PFSK-1 (cell line): Measurements from ENCODE around the gene ATAD1.

Experiments
- FOXP2 ChIP-seq: optimal IDR thresholded peaks from 2 replicates; pipeline ENCODE3; 2011; ENCODE audit warnings: borderline replicate concordance, control low read depth, inconsistent platforms; ENCODE audit not compliant: insufficient read depth; ENCODE audit errors: extremely low read length, extremely low read depth
- POLR2AphosphoS5 ChIP-seq: IDR thresholded peaks from 2 replicates; pipeline ENCODE4 v1.6.1; 2012; ENCODE audit warnings: low read depth, mild to moderate bottlenecking, control low read depth, low read length, moderate library complexity
- REST ChIP-seq, 2 experiments: IDR thresholded peaks; 2 replicates each; pipeline versions ENCODE4 v1.6.1 to v1.8.0; 2011 to 2012; ENCODE audit warnings: low read depth in 2 of 2, low read length in 2 of 2, control low read depth in 1 of 2, inconsistent platforms in 1 of 2, mild to moderate bottlenecking in 1 of 2, moderate library complexity in 1 of 2; ENCODE audit not compliant: insufficient read depth in 1 of 2
- SIN3A ChIP-seq: IDR thresholded peaks from 2 replicates; pipeline ENCODE4 v1.6.1; 2012; ENCODE audit warnings: mild to moderate bottlenecking, low read length, moderate library complexity, borderline replicate concordance; ENCODE audit not compliant: insufficient read depth
- TAF1 ChIP-seq: IDR thresholded peaks from 2 replicates; pipeline ENCODE4 v1.6.1; 2012; ENCODE audit warnings: low read length, control low read depth, borderline replicate concordance; ENCODE audit not compliant: insufficient read depth

Gene ATAD1

GRCh38 chr10:87734987-87735827 is 82.8 kb downstream of the ATAD1 start:
- TF ChIP-seq TAF1, result no peak
- no peak for TF ChIP-seq FOXP2
- TF ChIP-seq POLR2AphosphoS5, result peak; percentile 14; the same call in 1 of the 2 replicates

GRCh38 chr10:87733081-87733480 is 84.9 kb downstream of the ATAD1 start:
- TF ChIP-seq REST (IDR thresholded peaks at IDR 0.05; ENCODE audit: insufficient read depth in 1 of 2, low read depth in 2 of 2, low read length in 2 of 2), result no peak
- no peak for TF ChIP-seq POLR2AphosphoS5
- no peak for TF ChIP-seq SIN3A
- no peak for TF ChIP-seq FOXP2
- TF ChIP-seq TAF1, result no peak

- TF ChIP-seq POLR2AphosphoS5, result no peak
- no peak for TF ChIP-seq REST (IDR thresholded peaks at IDR 0.05; ENCODE audit: insufficient read depth in 1 of 2, low read depth in 2 of 2, low read length in 2 of 2)
- TF ChIP-seq SIN3A, result no peak
- TF ChIP-seq FOXP2, result no peak
- TF ChIP-seq TAF1, result no peak
Observed at GRCh38 chr10:87729940-87730339, 88.1 kb downstream of the ATAD1 start.

DNA sequence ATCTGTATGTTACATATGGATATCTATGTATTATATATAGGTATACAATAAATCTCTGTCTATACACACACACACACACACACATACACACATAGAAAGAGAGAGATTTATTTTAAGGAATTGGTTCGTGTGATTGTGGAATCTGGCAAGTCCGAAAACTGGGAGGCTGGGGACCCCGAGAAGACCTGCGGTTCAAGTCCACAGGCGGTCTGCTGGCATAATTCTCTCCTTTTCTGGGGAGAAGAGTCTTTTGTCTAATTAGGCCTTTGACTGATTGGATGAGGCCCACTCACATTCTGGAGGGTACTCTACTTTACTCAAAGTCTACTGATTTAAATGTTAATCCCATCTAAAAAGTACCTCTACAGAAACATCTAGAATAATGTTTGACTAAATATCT is 93.2 kb downstream of the ATAD1 start:
- no peak for TF ChIP-seq POLR2AphosphoS5
- TF ChIP-seq SIN3A, result no peak
- TF ChIP-seq REST (IDR thresholded peaks at IDR 0.05; ENCODE audit: insufficient read depth in 1 of 2, low read depth in 2 of 2, low read length in 2 of 2), result no peak
- no peak for TF ChIP-seq TAF1
- no peak for TF ChIP-seq FOXP2

DNA sequence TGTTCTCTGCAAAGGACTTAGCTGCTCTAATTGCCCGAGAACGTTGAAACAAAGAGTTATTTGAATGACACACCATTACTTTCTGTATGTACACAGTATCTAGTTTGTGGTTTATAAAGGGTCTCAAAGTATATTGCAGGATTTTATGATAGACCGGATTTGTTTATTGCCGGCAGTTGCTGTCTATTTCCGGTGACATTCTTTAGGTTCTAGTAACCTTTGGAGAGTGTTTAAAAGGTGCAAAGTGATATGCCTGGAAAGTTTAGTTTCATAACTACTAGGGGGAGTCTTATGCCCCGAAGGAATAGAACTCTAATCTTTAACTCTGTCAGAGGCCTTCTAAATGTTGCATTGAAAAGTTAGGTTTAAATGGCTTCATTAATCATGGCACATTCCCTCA is 94.5 kb downstream of the ATAD1 start:
- no peak for TF ChIP-seq TAF1
- TF ChIP-seq SIN3A, result no peak
- no peak for TF ChIP-seq POLR2AphosphoS5
- TF ChIP-seq REST (IDR thresholded peaks at IDR 0.05; ENCODE audit: insufficient read depth in 1 of 2, low read depth in 2 of 2, low read length in 2 of 2), result no peak
- TF ChIP-seq FOXP2, result no peak
